BJ (cell line): Measurements from ENCODE around the gene DTD1. TPM values are rescaled to one million over a fixed set of nuclear protein-coding genes. Genes with fewer than 3 reads are reported as not detected.

Experiments used
- CTCF ChIA-PET: fragments of 350-600 bp; formaldehyde crosslinking; extraction: SDS; loops from one replicate; lab custom pipeline; 2021; ENCODE audit warnings: antibody characterized with exemption, inconsistent platforms; lab: Yijun Ruan, JAX
- POLR2A ChIA-PET: fragments of 300-600 bp; sonication (Branson Sonifier 250); formaldehyde crosslinking; extraction: SDS; loops from one replicate; lab custom pipeline; 2021; ENCODE audit warnings: antibody characterized with exemption; lab: Charles Lee
- DNase-seq: peaks from one replicate; pipeline ENCODE4 v3.0.0-alpha.2; 2011; ENCODE audit warnings: low read depth
- H3K27me3 ChIP-seq: 2 replicates; pipeline ENCODE4 v1.6.0; 2011; ENCODE audit warnings: low read length; ENCODE audit not compliant: control insufficient read depth, insufficient read depth
- H3K36me3 ChIP-seq: 2 replicates; pipeline ENCODE4 v1.5.1; 2011; ENCODE audit warnings: low read length; ENCODE audit not compliant: control insufficient read depth, insufficient read depth
- H3K4me3 ChIP-seq: 2 replicates; pipeline ENCODE4 v1.5.1; 2011; ENCODE audit warnings: low read depth, mild to moderate bottlenecking, control low read depth, low read length
- CTCF ChIP-seq: IDR thresholded peaks from 2 replicates; pipeline ENCODE4 v1.5.1; 2011; ENCODE audit warnings: low read depth, mild to moderate bottlenecking, control low read depth, inconsistent platforms, low read length, moderate library complexity; ENCODE audit not compliant: insufficient read depth
- polyA plus RNA-seq: library from polyadenylated mRNA; depleted of rRNA; stranded (reverse); fragments of >200 nt; gene quantifications from 2 replicates; pipeline ENCODE4 v1.2.3, GENCODE V29; 2011

Gene DTD1
- polyA plus RNA-seq, 1 experiment, result 47.3 TPM

DNA sequence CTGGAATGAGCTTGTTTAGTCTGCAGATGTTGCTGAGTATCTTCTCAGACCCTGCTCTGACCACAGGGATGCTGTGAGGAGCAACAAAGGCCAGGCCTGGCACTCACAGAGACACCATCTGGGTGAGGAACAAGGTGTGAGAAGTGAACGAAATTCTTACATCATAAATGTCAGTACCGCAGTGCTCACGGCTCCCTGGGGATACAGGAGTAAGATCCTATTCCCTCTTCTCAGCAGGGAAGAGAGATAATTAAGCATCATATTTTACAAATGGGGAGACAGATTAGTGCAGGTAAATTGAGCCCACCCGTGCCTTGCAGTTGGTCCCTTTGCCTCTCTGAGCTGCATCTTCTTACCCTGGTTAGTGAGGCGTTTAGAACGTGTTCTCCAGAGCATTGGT lies 106.2 kb downstream of the DTD1 start:
- no peaks in the 10 kb centered on the region for H3K27me3 ChIP-seq
- no peak for DNase-seq
- CTCF ChIA-PET, result no interaction called here

DNA sequence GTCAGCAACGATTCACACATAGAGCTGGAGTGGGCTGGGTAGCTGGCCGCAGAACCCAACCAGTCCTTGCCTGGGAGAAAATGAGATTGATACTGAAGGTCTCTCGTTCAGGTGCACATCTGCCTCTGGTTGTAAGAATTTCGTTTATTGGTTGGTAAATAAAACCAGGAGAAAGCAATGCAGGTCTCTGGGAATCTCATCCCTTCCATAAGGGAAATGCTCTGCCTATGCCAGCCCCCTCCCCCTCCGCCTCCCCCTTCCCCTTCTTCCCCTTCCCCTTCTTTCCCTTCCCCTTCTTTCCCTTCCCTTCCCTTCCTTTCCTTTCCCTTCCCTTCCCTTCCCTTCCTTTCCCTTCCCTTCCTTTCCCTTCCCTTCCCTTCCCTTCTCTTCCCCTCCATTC lies 107.3 kb downstream of the DTD1 start:
- Histone ChIP-seq H3K36me3 (peaks cover 2% of the 10 kb centered on the region; the same call in 1 of the 2 replicates), H3K27me3 (no peaks in the 10 kb centered on the region), H3K4me3 (no peak overlapping the region)
- ChIA-PET POLR2A (no interaction called here), CTCF (no interaction called here)
- no peak for TF ChIP-seq CTCF
- DNase-seq, result no peak

More for the DNA sequence above, 106.2 kb downstream of the DTD1 start:
- TF ChIP-seq CTCF, result no peak
- Histone ChIP-seq H3K36me3 (peaks cover 2% of the 10 kb centered on the region; the same call in 1 of the 2 replicates), H3K4me3 (no peak overlapping the region)
- POLR2A ChIA-PET, result no interaction called here

DNA sequence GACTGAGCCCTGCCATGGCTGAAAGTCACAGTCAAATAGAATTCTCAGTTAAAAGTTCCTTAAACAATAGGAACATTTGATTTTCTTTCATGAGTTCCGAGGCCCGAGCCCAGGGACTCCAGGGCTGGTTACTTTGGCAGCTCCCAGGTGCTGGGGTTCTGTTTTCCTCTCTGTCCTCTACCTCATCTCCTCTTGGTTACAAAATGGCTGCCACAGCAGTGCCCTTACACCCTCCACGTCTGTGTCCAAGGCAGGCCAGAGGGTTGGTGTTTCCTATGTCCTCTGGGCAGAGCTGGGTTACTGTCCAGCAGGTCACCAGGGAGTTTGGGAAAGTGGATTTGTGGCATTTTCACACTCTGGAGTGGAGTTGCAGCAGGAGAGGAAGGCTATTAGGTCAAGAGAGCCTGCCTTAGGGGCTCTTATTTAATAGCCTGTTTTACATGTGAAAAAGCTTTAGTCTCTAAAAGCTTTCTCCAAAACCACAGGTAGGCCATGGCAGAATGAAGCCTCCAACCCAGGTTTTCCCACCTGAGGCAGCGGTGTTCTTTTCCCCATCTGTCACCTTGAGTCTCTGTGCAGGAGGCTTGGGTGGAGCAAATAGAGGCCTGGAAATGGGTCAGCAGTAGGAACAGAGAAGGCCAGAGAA lies 111.0 kb downstream of the DTD1 start:
- no peak for TF ChIP-seq CTCF
- DNase-seq, result no peak
- Histone ChIP-seq H3K27me3 (no peaks in the 10 kb centered on the region), H3K36me3 (peaks cover 1% of the 10 kb centered on the region; the same call in 1 of the 2 replicates), H3K4me3 (no peak overlapping the region)
- ChIA-PET POLR2A (no interaction called here), CTCF (no interaction called here)

GRCh38 chr20:18701969-18702368 lies 114.1 kb downstream of the DTD1 start:
- Histone ChIP-seq H3K27me3 (no peaks in the 10 kb centered on the region), H3K36me3 (no peaks in the 10 kb centered on the region), H3K4me3 (no peak overlapping the region)
- DNase-seq, result no peak
- POLR2A ChIA-PET, result no interaction called here
- CTCF ChIA-PET, result no interaction called here
- no peak for TF ChIP-seq CTCF

DNA sequence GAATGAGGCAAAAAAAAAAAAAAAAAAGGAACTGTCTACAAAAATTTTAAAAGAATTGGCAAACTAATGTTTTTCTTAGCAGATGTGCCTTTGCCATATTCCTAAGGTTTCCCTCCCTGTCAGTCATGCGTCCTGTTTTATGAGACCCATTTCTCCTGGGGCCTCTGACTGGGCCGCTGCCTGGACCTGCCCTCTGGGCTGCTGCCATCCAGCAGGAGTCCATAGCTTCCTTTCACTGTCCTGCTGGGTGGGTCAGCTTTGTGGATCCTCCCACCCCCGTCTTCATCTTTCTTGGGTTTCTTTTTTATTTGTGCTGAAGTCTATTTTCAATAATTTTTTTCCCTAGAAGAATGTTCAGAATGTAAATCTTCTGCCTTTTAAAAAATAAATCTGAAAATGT lies 114.9 kb downstream of the DTD1 start:
- no peak for TF ChIP-seq CTCF
- no peaks in the 10 kb centered on the region for H3K36me3 ChIP-seq
- H3K27me3 ChIP-seq, result no peaks in the 10 kb centered on the region
- DNase-seq, result peak; percentile 7
- POLR2A ChIA-PET, result no interaction called here
- CTCF ChIA-PET, result no interaction called here
- no peak overlapping the region for H3K4me3 ChIP-seq
